ENCODE results near the gene MS4A10. TPM values are rescaled to one million over a fixed set of nuclear protein-coding genes. Genes with fewer than 3 reads are reported as not detected.

Gene MS4A10
- total and polyA plus RNA-seq, 2 experiments from 2014 or later = 0.21 to 0.47 TPM

DNA sequence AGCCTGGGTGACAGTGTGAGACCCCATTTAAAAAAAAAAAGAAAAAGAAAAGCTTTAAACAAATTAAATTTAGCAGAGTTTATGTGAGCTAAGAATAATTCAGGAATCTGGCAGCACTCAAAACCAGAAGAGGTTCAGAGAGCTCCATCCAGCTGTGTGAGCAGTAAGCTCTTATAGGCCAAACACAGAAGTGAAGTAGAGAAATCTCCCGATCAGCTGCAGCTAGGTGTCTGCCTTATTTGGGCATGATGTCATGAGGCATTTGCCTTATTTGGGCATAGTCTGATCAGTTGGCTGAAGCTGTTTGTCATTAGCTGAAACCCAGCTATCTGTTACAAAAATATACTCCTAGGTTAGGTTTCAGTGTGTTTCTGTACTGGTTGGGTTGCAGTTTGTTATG is 20.3 kb upstream of the MS4A10 start:
- Histone ChIP-seq H3K4me2 (no peak overlapping the region), H4K20me1 (ENCODE audit: insufficient read depth, poor library complexity, severe bottlenecking) (no peaks in the 10 kb centered on the region), H3K9me2 (replicated peaks; ENCODE audit: insufficient read depth) (no peaks in the 10 kb centered on the region), H2AFZ (no peak overlapping the region), H3K27me3 (no peaks in the 10 kb centered on the region), H3K27ac (no peak overlapping the region), H3K4me1 (ENCODE audit: insufficient read depth) (no peaks in the 10 kb centered on the region), H3K36me3 (replicated peaks; ENCODE audit: insufficient read depth, low read depth) (no peaks in the 10 kb centered on the region), H3K9me3 (ENCODE audit: low read depth) (no peaks in the 10 kb centered on the region), H3K4me3 (no peak overlapping the region), H3K79me2 (no peaks in the 10 kb centered on the region)
- DNase-seq (ENCODE audit: low spot score) = no peak
- WGBS (ENCODE audit: low lambda C conversion rate, missing lambda C conversion rate) = 45% methylated on average over 1 of the region's 1 CpG
- TF ChIP-seq EZH2 (IDR thresholded peaks at IDR 0.05; ENCODE audit: borderline replicate concordance) = no peak
- TF ChIP-seq EZH2phosphoT487 (IDR thresholded peaks at IDR 0.05; ENCODE audit: low read depth, severe bottlenecking, unreplicated experiment) = no peak
- no peak for TF ChIP-seq CTCF (IDR thresholded peaks at IDR 0.05; ENCODE audit: poor library complexity)

GRCh38 chr11:60765355-60765754 is 19.8 kb upstream of the MS4A10 start:
- no peak overlapping the region for H3K27ac ChIP-seq
- no peak overlapping the region for H3K4me2 ChIP-seq
- TF ChIP-seq EZH2phosphoT487 (IDR thresholded peaks at IDR 0.05; ENCODE audit: low read depth, severe bottlenecking, unreplicated experiment) (no peak), CTCF (IDR thresholded peaks at IDR 0.05; ENCODE audit: poor library complexity) (no peak), EZH2 (IDR thresholded peaks at IDR 0.05; ENCODE audit: borderline replicate concordance) (no peak)
- no peaks in the 10 kb centered on the region for H3K36me3 ChIP-seq (replicated peaks; ENCODE audit: insufficient read depth, low read depth)
- H3K4me3 ChIP-seq = no peak overlapping the region
- H3K27me3 ChIP-seq = no peaks in the 10 kb centered on the region
- WGBS (ENCODE audit: low lambda C conversion rate, missing lambda C conversion rate) = 92% methylated on average over 5 of the region's 5 CpGs
- no peak for DNase-seq (ENCODE audit: low spot score)
- H3K4me1 ChIP-seq (ENCODE audit: insufficient read depth) = no peaks in the 10 kb centered on the region
- H3K79me2 ChIP-seq = no peaks in the 10 kb centered on the region
- H2AFZ ChIP-seq = no peak overlapping the region
- H4K20me1 ChIP-seq (ENCODE audit: insufficient read depth, poor library complexity, severe bottlenecking) = no peaks in the 10 kb centered on the region
- H3K9me3 ChIP-seq (ENCODE audit: low read depth) = no peaks in the 10 kb centered on the region
- H3K9me2 ChIP-seq (replicated peaks; ENCODE audit: insufficient read depth) = no peaks in the 10 kb centered on the region

DNA sequence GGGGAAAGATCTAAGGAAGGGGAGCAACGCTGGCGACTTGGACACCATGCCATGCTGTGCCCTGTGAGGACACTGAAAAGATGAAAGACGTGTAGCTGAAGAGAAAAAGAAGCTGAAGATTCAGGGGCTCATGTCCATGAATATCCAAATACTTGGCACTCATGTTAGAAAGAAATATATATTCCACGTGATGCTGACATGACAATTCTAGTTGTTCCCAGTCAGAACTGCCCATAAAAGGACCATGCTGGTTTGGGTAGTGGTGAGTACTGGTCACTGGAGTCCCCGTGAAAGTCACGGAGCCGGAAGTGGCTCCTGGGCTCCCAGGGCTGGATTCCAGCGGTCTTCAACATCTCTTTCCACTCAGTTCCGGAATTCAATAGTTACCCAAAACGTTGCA is 18.6 kb upstream of the MS4A10 start:
- Histone ChIP-seq H3K9me2 (replicated peaks; ENCODE audit: insufficient read depth) (no peaks in the 10 kb centered on the region), H4K20me1 (ENCODE audit: insufficient read depth, poor library complexity, severe bottlenecking) (no peaks in the 10 kb centered on the region), H3K9me3 (ENCODE audit: low read depth) (no peaks in the 10 kb centered on the region), H3K4me1 (ENCODE audit: insufficient read depth) (no peaks in the 10 kb centered on the region), H3K36me3 (replicated peaks; ENCODE audit: insufficient read depth, low read depth) (no peaks in the 10 kb centered on the region), H3K4me2 (no peak overlapping the region), H3K4me3 (no peak overlapping the region), H3K27me3 (no peaks in the 10 kb centered on the region), H3K27ac (no peak overlapping the region), H2AFZ (no peak overlapping the region), H3K79me2 (no peaks in the 10 kb centered on the region)
- TF ChIP-seq EZH2phosphoT487 (IDR thresholded peaks at IDR 0.05; ENCODE audit: low read depth, severe bottlenecking, unreplicated experiment) = no peak
- TF ChIP-seq CTCF (IDR thresholded peaks at IDR 0.05; ENCODE audit: poor library complexity) = no peak
- TF ChIP-seq EZH2 (IDR thresholded peaks at IDR 0.05; ENCODE audit: borderline replicate concordance) = no peak
- WGBS (ENCODE audit: low lambda C conversion rate, missing lambda C conversion rate) = 77% methylated on average over 10 of the region's 10 CpGs
- DNase-seq (ENCODE audit: low spot score) = no peak

DNA sequence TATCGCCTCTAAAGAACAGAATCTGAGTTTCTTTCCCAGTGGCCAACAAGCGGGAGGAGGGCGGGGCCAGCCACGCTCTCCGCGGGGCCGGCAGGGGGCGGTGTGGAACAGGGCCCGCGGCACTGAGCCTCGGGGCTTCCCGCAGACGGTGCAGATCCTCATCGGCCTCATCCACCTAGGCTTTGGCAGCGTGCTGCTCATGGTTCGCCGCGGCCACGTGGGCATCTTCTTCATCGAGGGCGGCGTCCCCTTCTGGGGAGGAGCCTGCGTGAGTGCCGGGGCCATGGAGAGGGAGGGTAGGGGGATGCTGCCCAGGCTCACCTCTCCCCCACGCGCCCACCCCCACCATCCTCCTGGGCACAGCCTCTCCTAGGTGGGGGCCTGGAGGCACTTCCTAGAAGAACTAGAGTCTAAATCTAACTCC is 17.7 kb upstream of the MS4A10 start:
- Histone ChIP-seq H3K27ac (no peak overlapping the region), H3K27me3 (no peaks in the 10 kb centered on the region), H3K79me2 (no peaks in the 10 kb centered on the region), H4K20me1 (ENCODE audit: insufficient read depth, poor library complexity, severe bottlenecking) (no peaks in the 10 kb centered on the region), H3K4me1 (ENCODE audit: insufficient read depth) (no peaks in the 10 kb centered on the region), H3K4me3 (no peak overlapping the region), H3K36me3 (replicated peaks; ENCODE audit: insufficient read depth, low read depth) (no peaks in the 10 kb centered on the region), H2AFZ (no peak overlapping the region), H3K4me2 (no peak overlapping the region), H3K9me2 (replicated peaks; ENCODE audit: insufficient read depth) (no peaks in the 10 kb centered on the region), H3K9me3 (ENCODE audit: low read depth) (no peaks in the 10 kb centered on the region)
- DNase-seq (ENCODE audit: low spot score) = no peak
- TF ChIP-seq EZH2 (IDR thresholded peaks at IDR 0.05; ENCODE audit: borderline replicate concordance) = no peak
- no peak for TF ChIP-seq EZH2phosphoT487 (IDR thresholded peaks at IDR 0.05; ENCODE audit: low read depth, severe bottlenecking, unreplicated experiment)
- TF ChIP-seq CTCF (IDR thresholded peaks at IDR 0.05; ENCODE audit: poor library complexity) = peak; percentile 36
- 49% methylated on average over 21 of the region's 26 CpGs for WGBS (ENCODE audit: low lambda C conversion rate, missing lambda C conversion rate)
